Measurements from ENCODE around the gene SLC25A48.

SLC25A48 gene

GRCh38 chr5:135825373-135826220 lies 8.9 kb upstream of the SLC25A48 start:
- TF ChIP-seq ZNF274 (IDR thresholded peaks at IDR 0.05; ENCODE audit: low read depth, low read length) = no peak
- no peak overlapping the region for H3K4me3 ChIP-seq (ENCODE audit: low read length)

GRCh38 chr5:135826221-135826525 lies 8.3 kb upstream of the SLC25A48 start:
- no peak overlapping the region for H3K4me3 ChIP-seq (ENCODE audit: low read length)
- TF ChIP-seq ZNF274 (IDR thresholded peaks at IDR 0.05; ENCODE audit: low read depth, low read length) = no peak

- no peak for TF ChIP-seq ZNF274 (IDR thresholded peaks at IDR 0.05; ENCODE audit: low read depth, low read length)
Observed at GRCh38 chr5:135826994-135827671, 7.3 kb upstream of the SLC25A48 start.

GRCh38 chr5:135827965-135828781 lies 6.3 kb upstream of the SLC25A48 start:
- no peak for TF ChIP-seq ZNF274 (IDR thresholded peaks at IDR 0.05; ENCODE audit: low read depth, low read length)
- no peak overlapping the region for H3K4me3 ChIP-seq (ENCODE audit: low read length)

More at GRCh38 chr5:135826994-135827671, 7.3 kb upstream of the SLC25A48 start:
- no peak overlapping the region for H3K4me3 ChIP-seq (ENCODE audit: low read length)

GRCh38 chr5:135828782-135829127 lies 5.7 kb upstream of the SLC25A48 start:
- no peak for TF ChIP-seq ZNF274 (IDR thresholded peaks at IDR 0.05; ENCODE audit: low read depth, low read length)
- no peak overlapping the region for H3K4me3 ChIP-seq (ENCODE audit: low read length)

GRCh38 chr5:135829179-135829578 lies 5.3 kb upstream of the SLC25A48 start:
- H3K4me3 ChIP-seq (ENCODE audit: low read length) = no peak overlapping the region
- no peak for TF ChIP-seq ZNF274 (IDR thresholded peaks at IDR 0.05; ENCODE audit: low read depth, low read length)

GRCh38 chr5:135829681-135830383 lies 4.6 kb upstream of the SLC25A48 start:
- no peak overlapping the region for H3K4me3 ChIP-seq (ENCODE audit: low read length)
- TF ChIP-seq ZNF274 (IDR thresholded peaks at IDR 0.05; ENCODE audit: low read depth, low read length) = no peak

- H3K4me3 ChIP-seq (ENCODE audit: low read length) = no peak overlapping the region
- TF ChIP-seq ZNF274 (IDR thresholded peaks at IDR 0.05; ENCODE audit: low read depth, low read length) = no peak
Observed at GRCh38 chr5:135830384-135830700, 4.1 kb upstream of the SLC25A48 start.

GRCh38 chr5:135830876-135831275 lies 3.6 kb upstream of the SLC25A48 start:
- no peak for TF ChIP-seq ZNF274 (IDR thresholded peaks at IDR 0.05; ENCODE audit: low read depth, low read length)
- H3K4me3 ChIP-seq (ENCODE audit: low read length) = no peak overlapping the region

- no peak for TF ChIP-seq ZNF274 (IDR thresholded peaks at IDR 0.05; ENCODE audit: low read depth, low read length)
- H3K4me3 ChIP-seq (ENCODE audit: low read length) = no peak overlapping the region
Observed at GRCh38 chr5:135831439-135831838, 3.0 kb upstream of the SLC25A48 start.

GRCh38 chr5:135831851-135832555 lies 2.5 kb upstream of the SLC25A48 start:
- TF ChIP-seq ZNF274 (IDR thresholded peaks at IDR 0.05; ENCODE audit: low read depth, low read length) = no peak

GRCh38 chr5:135832941-135833920 lies 1.2 kb upstream of the SLC25A48 start:
- no peak overlapping the region for H3K4me3 ChIP-seq (ENCODE audit: low read length)
- TF ChIP-seq ZNF274 (IDR thresholded peaks at IDR 0.05; ENCODE audit: low read depth, low read length) = no peak

More at GRCh38 chr5:135831851-135832555, 2.5 kb upstream of the SLC25A48 start:
- no peak overlapping the region for H3K4me3 ChIP-seq (ENCODE audit: low read length)
